ENCODE measurements around the gene TFR2.
"Not testable (repeated sequence)": the region's sequence is repeated elsewhere in the genome, so short reads cannot be mapped to it uniquely, and the experiment has no call there.

The TFR2 gene

GRCh38 chr7:100662194-100662776 lies 20.9 kb upstream of the TFR2 start:
- H3K36me3 ChIP-seq (ENCODE audit: control insufficient read depth, insufficient read depth, low read length); H3K9ac ChIP-seq (ENCODE audit: low read length); H3K4me3 ChIP-seq (ENCODE audit: low read length); H3K27ac ChIP-seq (ENCODE audit: low read depth, low read length); H3K27me3 ChIP-seq (ENCODE audit: control insufficient read depth, insufficient read depth, low read length); H3K4me1 ChIP-seq (ENCODE audit: control insufficient read depth, insufficient read depth, low read length): not testable (repeated sequence)

- Histone ChIP-seq H3K36me3 (ENCODE audit: control insufficient read depth, insufficient read depth, low read length) (no peaks in the 10 kb centered on the region), H3K4me1 (ENCODE audit: control insufficient read depth, insufficient read depth, low read length) (no peaks in the 10 kb centered on the region), H3K27me3 (ENCODE audit: control insufficient read depth, insufficient read depth, low read length) (peaks cover 22% of the 10 kb centered on the region), H3K4me3 (ENCODE audit: low read length) (no peak within 1 kb of the TSS), H3K27ac (ENCODE audit: low read depth, low read length) (no peak within 1 kb of the TSS), H3K9ac (ENCODE audit: low read length) (no peak within 1 kb of the TSS)
Observed at GRCh38 chr7:100655908-100656674, 14.7 kb upstream of the TFR2 start, which contains the start of gene ACTL6B. Gene ACTL6B, minus strand, starts transcription at chr7:100656448. Its CDS starts 94 bp downstream, at chr7:100656354.

DNA sequence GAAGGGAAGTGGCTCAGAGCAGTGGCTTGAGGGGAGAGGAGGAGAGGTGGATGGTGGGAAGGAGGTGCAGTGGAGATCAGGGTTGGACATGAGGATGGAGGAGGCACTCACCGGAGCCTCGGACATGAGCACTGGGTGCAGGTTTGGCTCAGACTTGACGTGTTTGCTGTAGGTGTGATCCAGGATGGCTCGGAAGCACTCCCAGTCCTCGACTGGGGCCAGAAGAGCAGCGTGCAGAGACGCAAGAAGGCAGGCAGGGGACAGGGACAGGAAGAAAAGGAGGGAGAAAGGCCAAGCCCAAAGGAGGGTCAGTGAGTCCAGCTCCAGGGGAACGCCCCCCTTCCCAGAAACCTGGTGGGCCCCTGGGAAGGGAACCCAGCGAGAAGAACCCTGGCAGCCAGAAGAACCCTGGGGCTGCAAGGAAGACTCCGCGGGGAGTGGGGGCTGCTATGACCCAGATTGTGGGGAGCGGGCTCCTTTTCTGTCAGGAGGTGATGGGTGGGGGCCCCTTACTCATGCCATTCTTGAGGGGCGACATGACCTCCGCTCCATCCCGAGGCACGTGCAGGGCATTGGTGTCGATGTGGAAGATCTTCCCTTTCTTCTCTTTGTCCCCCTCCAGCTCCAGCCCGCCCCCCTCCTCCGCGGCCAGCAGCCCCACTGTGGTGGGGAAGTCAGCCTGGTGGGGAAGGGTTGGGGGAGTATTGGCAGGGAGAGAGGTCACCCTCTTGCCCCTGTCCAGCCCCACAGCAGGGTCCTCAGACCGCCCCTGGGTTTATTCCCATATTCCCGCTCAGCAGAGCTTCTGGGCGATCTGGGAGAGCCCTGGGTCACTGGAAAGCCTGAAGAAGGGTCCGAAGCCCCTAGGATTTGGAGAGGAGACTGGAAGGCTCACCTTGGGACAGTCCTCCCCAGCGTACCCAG lies 13.8 kb upstream of the TFR2 start:
- Histone ChIP-seq H3K27ac (ENCODE audit: low read depth, low read length) (no peak overlapping the region), H3K4me1 (ENCODE audit: control insufficient read depth, insufficient read depth, low read length) (no peaks in the 10 kb centered on the region), H3K9ac (ENCODE audit: low read length) (no peak overlapping the region), H3K36me3 (ENCODE audit: control insufficient read depth, insufficient read depth, low read length) (no peaks in the 10 kb centered on the region), H3K4me3 (ENCODE audit: low read length) (no peak overlapping the region), H3K27me3 (ENCODE audit: control insufficient read depth, insufficient read depth, low read length) (peaks cover 22% of the 10 kb centered on the region)

DNA sequence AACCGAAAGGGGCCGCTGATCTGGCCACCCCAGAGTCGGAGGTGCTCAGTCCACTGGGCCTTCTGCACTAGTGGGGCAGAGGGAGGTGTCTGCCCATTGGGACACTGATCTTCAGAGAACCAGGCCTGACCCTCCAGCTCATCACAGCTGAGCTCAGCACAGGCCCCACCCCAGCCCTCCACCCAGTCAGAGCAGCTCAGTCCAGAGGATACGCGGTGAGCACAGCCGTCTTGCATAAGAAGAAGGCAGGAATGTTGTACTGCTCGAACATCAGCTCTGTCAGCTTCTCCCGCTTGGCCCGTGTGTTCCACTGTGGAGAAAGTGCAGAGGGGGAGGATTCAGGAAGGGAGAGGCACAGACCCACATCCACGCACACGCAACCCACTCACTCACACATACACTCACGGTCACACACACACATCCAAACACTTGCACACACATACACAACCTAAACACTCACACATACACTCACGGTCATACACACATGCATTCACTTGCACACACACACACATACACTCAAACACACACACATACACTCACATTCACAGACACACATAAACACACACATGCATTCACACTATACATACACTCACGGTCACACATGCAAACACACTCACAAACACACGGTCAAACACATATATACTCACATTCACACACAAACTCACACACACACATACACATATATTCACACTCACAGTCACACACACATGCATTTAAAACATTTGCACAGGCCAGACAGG lies 8.6 kb upstream of the TFR2 start:
- H3K27me3 ChIP-seq (ENCODE audit: control insufficient read depth, insufficient read depth, low read length): peaks cover 4% of the 10 kb centered on the region
- H3K4me3 ChIP-seq (ENCODE audit: low read length): no peak overlapping the region
- no peak overlapping the region for H3K9ac ChIP-seq (ENCODE audit: low read length)
- no peaks in the 10 kb centered on the region for H3K4me1 ChIP-seq (ENCODE audit: control insufficient read depth, insufficient read depth, low read length)
- no peaks in the 10 kb centered on the region for H3K36me3 ChIP-seq (ENCODE audit: control insufficient read depth, insufficient read depth, low read length)
- no peak overlapping the region for H3K27ac ChIP-seq (ENCODE audit: low read depth, low read length)

GRCh38 chr7:100642534-100642907 lies 1.2 kb upstream of the TFR2 start:
- H3K27me3 ChIP-seq (ENCODE audit: control insufficient read depth, insufficient read depth, low read length): peaks cover 2% of the 10 kb centered on the region

GRCh38 chr7:100641860-100642533 lies 645 bp upstream of the TFR2 start:
- Histone ChIP-seq H3K4me1 (ENCODE audit: control insufficient read depth, insufficient read depth, low read length) (no peaks in the 10 kb centered on the region), H3K27ac (ENCODE audit: low read depth, low read length) (no peak overlapping the region), H3K4me3 (ENCODE audit: low read length) (no peak overlapping the region), H3K36me3 (ENCODE audit: control insufficient read depth, insufficient read depth, low read length) (no peaks in the 10 kb centered on the region), H3K27me3 (ENCODE audit: control insufficient read depth, insufficient read depth, low read length) (peaks cover 2% of the 10 kb centered on the region), H3K9ac (ENCODE audit: low read length) (no peak overlapping the region)

More at GRCh38 chr7:100642534-100642907, 1.2 kb upstream of the TFR2 start:
- no peak overlapping the region for H3K4me3 ChIP-seq (ENCODE audit: low read length)
- no peak overlapping the region for H3K9ac ChIP-seq (ENCODE audit: low read length)
- no peak overlapping the region for H3K27ac ChIP-seq (ENCODE audit: low read depth, low read length)
- no peaks in the 10 kb centered on the region for H3K36me3 ChIP-seq (ENCODE audit: control insufficient read depth, insufficient read depth, low read length)
- no peaks in the 10 kb centered on the region for H3K4me1 ChIP-seq (ENCODE audit: control insufficient read depth, insufficient read depth, low read length)

DNA sequence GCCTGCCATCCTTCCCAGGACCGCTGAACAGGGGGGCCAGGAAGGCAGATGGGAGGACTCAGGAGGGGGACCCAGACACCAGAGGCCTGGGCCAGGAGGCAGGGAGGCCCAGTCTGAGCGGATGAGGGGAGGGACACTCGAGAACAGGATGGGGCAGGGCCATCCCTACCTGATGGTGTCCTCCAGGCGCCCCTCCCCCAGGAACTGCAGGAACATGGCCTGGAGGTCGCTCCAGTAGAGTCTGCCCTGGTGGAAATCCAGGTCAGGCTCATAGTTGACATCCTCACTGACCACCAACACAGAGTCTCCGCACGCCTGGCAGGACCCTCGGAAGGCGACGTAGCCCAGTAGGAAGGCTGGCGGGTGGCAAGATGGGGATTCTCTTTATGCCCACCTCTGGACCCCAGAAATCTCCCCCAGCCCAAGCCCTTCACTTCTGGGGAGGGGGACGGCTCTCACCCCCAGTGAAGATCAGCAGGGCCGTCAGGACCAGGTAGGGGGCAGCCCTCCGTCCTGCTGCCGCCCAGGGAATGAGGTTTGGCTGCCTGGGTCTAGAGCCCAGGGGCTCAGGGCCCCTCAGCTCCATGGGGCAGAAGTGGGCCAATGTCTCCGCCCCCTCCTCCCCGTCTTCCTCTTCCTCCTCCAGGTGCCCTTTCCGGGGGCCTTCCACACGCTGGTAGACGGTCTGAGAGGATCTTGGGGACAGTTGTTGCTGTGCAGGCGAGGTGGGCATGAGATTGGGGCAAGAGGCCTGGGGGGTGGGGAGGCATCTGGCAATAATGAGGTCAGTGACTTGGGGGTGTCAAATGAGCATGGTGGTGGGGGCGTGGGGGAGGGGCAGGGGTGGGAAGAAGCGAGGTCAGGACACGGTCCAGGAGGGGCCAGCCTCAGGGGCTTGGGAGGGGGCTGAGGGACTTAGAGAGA lies 573 bp downstream of the TFR2 start:
- Histone ChIP-seq H3K27me3 (ENCODE audit: control insufficient read depth, insufficient read depth, low read length) (peaks cover 2% of the 10 kb centered on the region), H3K27ac (ENCODE audit: low read depth, low read length) (no peak overlapping the region), H3K9ac (ENCODE audit: low read length) (no peak overlapping the region), H3K4me3 (ENCODE audit: low read length) (no peak overlapping the region), H3K4me1 (ENCODE audit: control insufficient read depth, insufficient read depth, low read length) (no peaks in the 10 kb centered on the region), H3K36me3 (ENCODE audit: control insufficient read depth, insufficient read depth, low read length) (no peaks in the 10 kb centered on the region)

DNA sequence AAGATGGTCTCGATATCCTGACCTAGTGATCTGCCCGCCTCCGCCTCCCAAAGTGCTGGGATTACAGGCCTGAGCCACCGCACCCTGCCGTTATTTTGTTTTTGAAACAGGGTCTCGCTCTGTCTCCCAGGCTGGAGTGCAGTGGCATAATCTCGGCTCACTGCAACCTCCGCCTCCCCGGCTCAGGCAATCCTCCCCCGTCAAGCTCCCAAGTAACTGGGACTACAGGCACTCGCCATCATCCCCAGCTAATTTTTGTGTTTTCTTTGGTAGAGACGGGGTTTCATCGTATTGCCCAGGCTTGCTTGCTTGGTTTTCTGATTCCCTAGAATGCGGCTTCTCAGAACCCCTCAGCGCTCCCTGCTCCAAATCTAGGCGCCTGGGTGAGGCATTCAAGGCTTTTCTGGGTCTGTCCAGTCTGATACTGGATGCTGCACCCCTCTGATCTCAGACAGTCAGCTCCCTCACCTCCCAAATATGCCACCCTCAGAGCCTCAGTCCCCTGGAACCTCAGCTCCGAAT lies 1.3 kb downstream of the TFR2 start:
- Histone ChIP-seq H3K9ac (ENCODE audit: low read length) (no peak overlapping the region), H3K36me3 (ENCODE audit: control insufficient read depth, insufficient read depth, low read length) (no peaks in the 10 kb centered on the region), H3K27ac (ENCODE audit: low read depth, low read length) (no peak overlapping the region), H3K27me3 (ENCODE audit: control insufficient read depth, insufficient read depth, low read length) (peaks cover 2% of the 10 kb centered on the region), H3K4me3 (ENCODE audit: low read length) (no peak overlapping the region), H3K4me1 (ENCODE audit: control insufficient read depth, insufficient read depth, low read length) (no peaks in the 10 kb centered on the region)

DNA sequence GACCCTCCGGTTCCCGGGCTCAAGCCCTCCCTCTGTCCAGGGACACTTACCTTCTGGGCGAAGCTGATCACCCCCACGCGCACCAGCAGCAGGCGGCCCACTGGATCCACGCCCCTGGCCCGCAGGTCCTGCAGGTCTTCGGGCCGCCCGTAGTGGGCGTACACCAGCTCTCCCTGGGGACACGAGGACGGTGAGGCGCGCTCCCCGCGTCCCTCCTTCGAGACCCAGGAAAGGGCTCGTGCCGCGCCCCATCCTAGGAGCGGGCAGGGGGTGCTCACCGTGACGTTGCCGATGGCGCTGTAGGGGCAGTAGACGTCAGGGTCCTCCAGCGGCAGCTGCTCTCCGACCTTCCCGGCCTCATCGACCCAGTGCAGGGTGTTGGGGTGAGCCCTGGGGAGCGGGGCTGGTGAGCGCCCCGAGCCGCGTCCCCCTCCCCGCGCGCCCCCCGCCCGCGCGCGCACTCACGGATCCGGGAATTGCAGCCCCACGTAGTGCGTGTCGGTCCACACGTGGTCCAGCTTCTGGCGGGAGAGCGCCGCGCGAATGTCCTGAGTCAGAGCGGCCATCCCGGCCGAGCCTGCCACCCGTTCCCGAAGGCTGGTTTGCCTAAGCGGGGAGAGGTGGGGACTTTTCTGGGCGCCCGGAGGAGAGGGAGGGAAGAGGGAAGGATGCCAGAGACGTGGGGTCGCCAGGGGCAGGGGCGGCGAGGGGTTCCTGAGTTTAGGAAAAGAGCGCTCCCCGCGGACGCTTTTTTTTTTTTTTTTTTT lies 8.2 kb downstream of the TFR2 start:
- Histone ChIP-seq H3K4me1 (ENCODE audit: control insufficient read depth, insufficient read depth, low read length) (peaks cover 2% of the 10 kb centered on the region), H3K27me3 (ENCODE audit: control insufficient read depth, insufficient read depth, low read length) (peaks cover 3% of the 10 kb centered on the region), H3K36me3 (ENCODE audit: control insufficient read depth, insufficient read depth, low read length) (no peaks in the 10 kb centered on the region), H3K9ac (ENCODE audit: low read length) (no peak overlapping the region), H3K4me3 (ENCODE audit: low read length) (peak overlapping the region; percentile 12), H3K27ac (ENCODE audit: low read depth, low read length) (no peak overlapping the region)

DNA sequence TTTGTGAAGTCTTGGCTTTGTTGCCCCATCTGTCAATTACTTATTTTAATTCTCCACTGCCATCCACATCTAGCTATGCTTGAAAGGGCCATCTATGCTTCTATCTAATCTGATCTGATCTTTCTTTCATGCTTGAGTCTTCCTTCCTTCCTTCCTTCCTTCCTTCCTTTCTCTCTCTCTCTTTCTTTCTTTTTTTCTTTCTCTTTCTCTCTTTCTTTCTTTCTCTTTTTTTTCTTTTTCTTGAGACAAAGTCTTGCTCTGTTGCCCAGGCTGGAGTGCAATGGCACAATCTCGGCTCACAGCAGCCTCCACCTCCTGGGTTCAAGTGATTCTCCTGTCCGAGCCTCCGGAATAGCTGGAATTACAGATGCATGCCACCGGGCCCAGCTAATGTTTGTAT lies 11.3 kb downstream of the TFR2 start:
- Histone ChIP-seq H3K4me1 (ENCODE audit: control insufficient read depth, insufficient read depth, low read length) (peaks cover 2% of the 10 kb centered on the region), H3K27me3 (ENCODE audit: control insufficient read depth, insufficient read depth, low read length) (peaks cover 3% of the 10 kb centered on the region), H3K4me3 (ENCODE audit: low read length) (no peak overlapping the region), H3K36me3 (ENCODE audit: control insufficient read depth, insufficient read depth, low read length) (no peaks in the 10 kb centered on the region), H3K9ac (ENCODE audit: low read length) (no peak overlapping the region), H3K27ac (ENCODE audit: low read depth, low read length) (no peak overlapping the region)

Data from rectal smooth muscle tissue (tissue), 1 donor.